RWPE1 (cell line): ENCODE measurements around the gene SMIM45.

Source experiments
- CTCF ChIA-PET: fragments of 350-600 bp; sonication (Branson Sonifier 250); formaldehyde crosslinking; extraction: SDS; loops from one replicate; lab custom pipeline; 2021; lab: Yijun Ruan, JAX
- POLR2A ChIA-PET: fragments of 400-600 bp; formaldehyde crosslinking; extraction: SDS; loops from one replicate; lab custom pipeline; 2020; ENCODE audit warnings: antibody characterized with exemption; ENCODE audit not compliant: low non-redundant PET; lab: Yijun Ruan, JAX
- DNase-seq: peaks from one replicate; pipeline ENCODE4 v3.0.0; 2012; ENCODE audit warnings: low spot score
- H3K27ac ChIP-seq: fragments of 450-650 bp; 2 replicates; pipeline ENCODE4 v1.5.1; 2017
- TF ChIP-seq, protein P1 (sequence below): fragments of 450-650 bp; conservative IDR thresholded peaks from 2 replicates; pipeline ENCODE4 v1.5.1; 2017; ENCODE audit warnings: low read depth, mild to moderate bottlenecking

Gene SMIM45

GRCh38 chr22:41983513-41984405 is 31.8 kb downstream of the SMIM45 start:
- TF ChIP-seq, protein P1, sequence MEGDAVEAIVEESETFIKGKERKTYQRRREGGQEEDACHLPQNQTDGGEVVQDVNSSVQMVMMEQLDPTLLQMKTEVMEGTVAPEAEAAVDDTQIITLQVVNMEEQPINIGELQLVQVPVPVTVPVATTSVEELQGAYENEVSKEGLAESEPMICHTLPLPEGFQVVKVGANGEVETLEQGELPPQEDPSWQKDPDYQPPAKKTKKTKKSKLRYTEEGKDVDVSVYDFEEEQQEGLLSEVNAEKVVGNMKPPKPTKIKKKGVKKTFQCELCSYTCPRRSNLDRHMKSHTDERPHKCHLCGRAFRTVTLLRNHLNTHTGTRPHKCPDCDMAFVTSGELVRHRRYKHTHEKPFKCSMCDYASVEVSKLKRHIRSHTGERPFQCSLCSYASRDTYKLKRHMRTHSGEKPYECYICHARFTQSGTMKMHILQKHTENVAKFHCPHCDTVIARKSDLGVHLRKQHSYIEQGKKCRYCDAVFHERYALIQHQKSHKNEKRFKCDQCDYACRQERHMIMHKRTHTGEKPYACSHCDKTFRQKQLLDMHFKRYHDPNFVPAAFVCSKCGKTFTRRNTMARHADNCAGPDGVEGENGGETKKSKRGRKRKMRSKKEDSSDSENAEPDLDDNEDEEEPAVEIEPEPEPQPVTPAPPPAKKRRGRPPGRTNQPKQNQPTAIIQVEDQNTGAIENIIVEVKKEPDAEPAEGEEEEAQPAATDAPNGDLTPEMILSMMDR: no peak
- DNase-seq: no peak
- H3K27ac ChIP-seq: no peak overlapping the region
- ChIA-PET POLR2A (no interaction called here), CTCF (interaction anchor here (1.2 kb wide), 1 partner anchor 10 kb away, joined by 3 read pairs; no protein-coding TSS in a partner anchor)

- H3K27ac ChIP-seq: no peak overlapping the region
- TF ChIP-seq, protein P1: no peak
- ChIA-PET CTCF (no interaction called here), POLR2A (no interaction called here)
- no peak for DNase-seq
Measured at GRCh38 chr22:41987276-41987675, 35.3 kb downstream of the SMIM45 start.

DNA sequence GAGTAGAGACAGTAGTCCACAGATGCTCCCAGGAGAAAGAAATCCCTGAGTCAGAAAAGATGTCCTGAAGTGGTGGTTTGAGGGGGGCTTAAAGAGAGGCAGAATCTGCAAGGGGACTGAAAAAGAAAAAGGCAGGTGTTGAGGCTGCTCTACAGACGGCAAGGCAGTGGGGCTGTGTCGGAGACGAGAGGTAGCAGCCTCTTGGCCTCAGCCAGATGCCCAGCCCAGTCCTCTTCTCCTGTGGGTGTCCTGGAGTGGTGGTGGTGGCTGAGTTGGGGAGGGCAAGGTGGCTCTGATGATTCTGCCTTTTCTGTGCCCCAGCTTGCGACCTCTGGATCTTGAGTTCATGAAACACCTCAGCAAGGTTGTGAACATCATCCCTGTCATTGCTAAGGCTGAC is 37.3 kb downstream of the SMIM45 start:
- no peak overlapping the region for H3K27ac ChIP-seq

GRCh38 chr22:41991111-41991510 is 39.2 kb downstream of the SMIM45 start:
- H3K27ac ChIP-seq: no peak overlapping the region
- POLR2A ChIA-PET: no interaction called here
- TF ChIP-seq, protein P1: no peak
- CTCF ChIA-PET: no interaction called here
- no peak for DNase-seq

More for the DNA sequence above, 37.3 kb downstream of the SMIM45 start:
- TF ChIP-seq, protein P1: no peak
- no peak for DNase-seq
- CTCF ChIA-PET: no interaction called here
- POLR2A ChIA-PET: no interaction called here

- CTCF ChIA-PET: no interaction called here
- H3K27ac ChIP-seq: no peak overlapping the region
- DNase-seq: no peak
- TF ChIP-seq, protein P1: no peak
- POLR2A ChIA-PET: no interaction called here
Measured at GRCh38 chr22:41992496-41992895, 40.5 kb downstream of the SMIM45 start.

GRCh38 chr22:41995211-41995610 is 43.3 kb downstream of the SMIM45 start:
- ChIA-PET POLR2A (no interaction called here), CTCF (interaction anchor here (0.7 kb wide), 1 partner anchor 75 kb away, joined by 3 read pairs; no protein-coding TSS in a partner anchor)
- TF ChIP-seq, protein P1: no peak
- DNase-seq: no peak
- no peak overlapping the region for H3K27ac ChIP-seq
